HG03097 (cell line): Measurements from ENCODE around the gene FAM110C.

Experiments used
- ATAC-seq: cut with Tn5 transposase; IDR thresholded peaks from one replicate; pipeline ENCODE4 v1.9.1; 2021; ENCODE audit not compliant: unreplicated experiment, low FRiP score

The FAM110C gene

DNA sequence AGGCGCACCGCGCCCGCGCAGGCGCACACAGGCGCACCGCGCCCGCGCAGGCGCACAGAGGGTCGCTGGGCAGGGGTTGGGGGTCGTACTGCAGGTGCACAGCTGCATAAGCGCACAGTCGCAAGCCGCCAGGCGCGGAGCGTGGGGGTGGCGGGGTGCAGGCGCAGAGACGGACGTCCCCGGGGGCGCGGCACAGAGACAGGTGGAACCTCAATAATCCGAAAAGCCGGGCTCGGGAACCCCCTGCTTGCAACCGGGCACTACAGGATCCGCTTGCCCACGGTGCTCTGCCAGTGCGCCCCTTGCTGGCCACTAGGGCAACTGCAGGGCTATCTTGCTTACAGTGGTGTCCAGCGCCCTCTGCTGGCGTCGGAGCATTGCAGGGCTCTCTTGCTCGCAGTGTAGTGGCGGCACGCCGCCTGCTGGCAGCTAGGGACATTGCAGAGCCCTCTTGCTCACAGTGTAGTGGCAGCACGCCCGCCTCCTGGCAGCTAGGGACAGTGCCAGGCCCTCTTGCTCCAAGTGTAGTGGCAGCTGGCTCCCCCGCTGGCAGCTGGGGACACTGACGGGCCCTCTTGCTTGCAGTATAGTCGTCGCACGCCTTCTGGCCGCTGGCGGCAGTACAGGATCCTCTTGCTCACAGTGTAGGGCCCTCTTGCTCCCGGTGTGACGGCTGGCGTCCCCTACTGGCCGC lies 34.9 kb downstream of the FAM110C start:
- ATAC-seq: no peak

DNA sequence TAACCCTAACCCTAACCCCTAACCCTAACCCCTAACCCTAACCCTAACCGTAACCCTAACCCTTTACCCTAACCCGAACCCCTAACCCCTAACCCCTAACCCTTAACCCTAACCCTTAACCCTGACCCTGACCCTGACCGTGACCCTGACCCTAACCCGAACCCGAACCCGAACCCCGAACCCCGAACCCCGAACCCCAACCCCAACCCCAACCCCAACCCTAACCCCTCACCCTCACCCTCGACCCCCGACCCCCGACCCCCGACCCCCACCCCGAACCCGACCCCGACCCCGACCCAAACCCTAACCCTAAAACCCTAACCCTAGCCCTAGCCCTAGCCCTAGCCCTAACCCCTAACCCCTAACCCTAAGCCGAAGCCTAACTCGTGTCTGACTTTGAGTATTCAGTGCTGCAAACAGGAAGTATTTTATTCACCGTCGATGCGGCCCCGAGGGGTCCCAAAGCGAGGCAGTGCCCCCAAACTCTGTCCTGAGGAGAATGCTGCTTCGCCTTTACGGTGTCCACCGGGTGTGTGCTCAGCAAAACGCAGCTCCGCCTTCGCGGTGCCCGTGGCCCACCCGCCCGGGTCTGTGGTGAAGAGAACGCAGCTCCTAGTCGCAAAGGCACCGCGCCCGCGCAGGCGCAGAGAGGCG lies 36.0 kb downstream of the FAM110C start:
- no peak for ATAC-seq
